Activated T-cell treated with anti-CD3 and anti-CD28 coated beads for 4 hours (primary cell): ENCODE data around the gene NKAIN1.
"Not testable (repeated sequence)": the region's sequence is repeated elsewhere in the genome, so short reads cannot be mapped to it uniquely, and the experiment has no call there.

Experiments
- DNase-seq: peaks from one replicate; pipeline ENCODE4 v3.0.0-alpha.2; 2020

NKAIN1 gene

DNA sequence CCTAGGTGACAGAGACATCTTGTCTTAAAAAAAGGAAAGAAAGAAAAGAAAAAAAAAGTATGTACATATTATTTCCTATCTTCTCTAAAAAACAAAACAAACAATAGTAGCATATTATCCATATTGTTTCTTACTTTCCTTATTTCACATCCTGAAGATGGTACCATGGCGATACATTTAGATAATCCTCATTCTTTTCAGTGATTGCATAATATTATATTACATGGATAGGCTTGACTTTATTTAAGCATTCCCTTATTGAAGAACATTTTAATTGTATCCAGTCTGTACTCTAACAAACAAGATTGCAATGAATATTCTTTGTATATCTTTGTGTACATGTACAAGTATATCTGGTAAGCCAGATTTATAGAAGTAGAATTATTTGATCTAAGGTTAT lies 91.3 kb downstream of the NKAIN1 start:
- DNase-seq: no peak

DNA sequence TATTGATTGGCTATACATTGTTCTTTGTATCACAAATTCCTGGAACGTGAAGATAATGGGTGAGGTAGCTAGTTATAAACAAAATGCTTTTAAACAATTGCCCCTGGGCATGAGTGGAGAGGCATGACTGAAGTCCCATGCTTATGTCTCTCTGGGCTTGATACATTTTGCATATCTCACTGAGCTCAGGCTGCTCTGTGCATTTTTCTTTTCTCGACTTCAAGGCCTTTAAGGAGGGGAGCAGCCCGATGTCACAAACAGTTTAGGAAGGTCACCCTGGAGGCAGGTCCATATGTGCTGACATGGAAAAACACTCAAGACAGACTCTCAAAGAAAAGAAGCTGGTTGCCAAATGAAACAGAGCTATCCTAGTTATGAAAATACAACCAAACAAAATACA lies 94.0 kb downstream of the NKAIN1 start:
- no peak for DNase-seq

DNA sequence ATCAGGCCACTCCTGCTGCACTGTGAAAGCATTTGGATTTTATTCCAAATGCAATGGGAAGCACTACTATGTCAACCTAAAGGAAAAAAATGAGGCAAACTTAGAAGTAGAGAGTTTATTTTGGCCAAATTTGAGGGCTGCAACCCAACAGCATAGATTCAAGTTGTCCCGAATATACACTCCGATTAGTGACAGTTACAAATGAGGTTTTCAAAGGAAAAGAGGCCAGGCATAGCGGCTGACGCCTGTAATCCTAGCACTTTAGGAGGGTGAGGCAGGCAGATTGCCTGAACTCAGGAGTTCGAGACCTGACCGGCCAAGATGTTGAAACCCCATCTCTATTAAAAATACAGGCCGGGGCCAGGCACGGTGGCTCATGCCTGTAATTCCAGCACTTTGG lies 95.2 kb downstream of the NKAIN1 start:
- no peak for DNase-seq

DNA sequence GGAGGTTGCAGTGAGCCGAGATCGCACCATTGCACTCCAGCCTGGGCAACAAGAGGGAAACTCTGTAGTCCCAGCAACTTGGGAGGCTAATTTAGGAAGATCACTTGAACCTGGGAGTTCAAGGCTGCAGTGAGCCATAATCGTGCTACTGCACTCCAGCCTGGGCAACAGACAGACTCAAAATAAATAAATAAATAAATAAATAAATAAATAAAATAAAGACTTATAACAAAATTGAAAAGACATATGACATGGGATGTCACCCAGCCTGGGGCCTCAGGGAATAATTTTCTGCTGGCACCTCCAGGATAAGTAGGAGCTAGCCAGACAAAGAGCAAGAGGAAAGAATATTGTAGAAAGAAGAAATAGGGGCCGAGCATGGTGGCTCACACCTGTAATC lies 96.2 kb downstream of the NKAIN1 start:
- DNase-seq: no peak

DNA sequence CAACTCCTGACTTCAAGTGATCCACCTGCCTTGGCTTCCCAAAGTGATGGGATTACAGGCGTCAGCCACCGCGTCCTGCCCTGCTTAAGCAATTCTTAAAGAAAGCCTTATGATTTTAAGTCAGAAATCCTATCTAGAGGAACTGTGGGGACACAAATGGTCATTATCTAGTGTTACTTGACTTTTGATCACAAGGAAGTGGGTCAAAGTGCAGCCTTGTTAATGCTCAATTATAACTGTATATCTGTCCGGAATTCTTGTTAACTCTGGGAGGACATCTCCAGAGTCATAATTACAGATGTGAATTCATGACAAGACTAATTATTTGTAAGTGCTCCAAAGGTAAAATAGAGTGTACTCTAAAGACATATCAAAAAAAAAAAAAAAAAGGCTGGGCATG lies 97.3 kb downstream of the NKAIN1 start:
- no peak for DNase-seq

DNA sequence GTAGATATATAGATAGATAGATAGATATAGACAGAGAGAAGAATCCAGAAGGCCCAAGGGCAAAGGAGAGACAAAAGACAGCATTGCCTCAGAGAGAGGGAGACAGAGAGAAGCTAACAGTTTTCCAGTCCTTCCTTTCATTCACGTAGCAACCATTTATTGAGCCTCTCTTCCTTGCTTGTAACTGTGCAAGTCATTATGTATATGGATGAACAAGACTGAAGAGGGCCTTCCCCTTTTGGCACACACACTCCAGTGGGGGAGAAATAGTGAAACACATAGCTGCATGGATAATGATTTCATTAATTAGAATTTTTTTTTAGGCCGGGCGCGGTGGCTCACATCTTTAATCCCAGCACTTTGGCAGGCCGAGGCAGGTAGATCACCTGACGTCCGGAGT lies 99.4 kb downstream of the NKAIN1 start:
- DNase-seq: no peak

DNA sequence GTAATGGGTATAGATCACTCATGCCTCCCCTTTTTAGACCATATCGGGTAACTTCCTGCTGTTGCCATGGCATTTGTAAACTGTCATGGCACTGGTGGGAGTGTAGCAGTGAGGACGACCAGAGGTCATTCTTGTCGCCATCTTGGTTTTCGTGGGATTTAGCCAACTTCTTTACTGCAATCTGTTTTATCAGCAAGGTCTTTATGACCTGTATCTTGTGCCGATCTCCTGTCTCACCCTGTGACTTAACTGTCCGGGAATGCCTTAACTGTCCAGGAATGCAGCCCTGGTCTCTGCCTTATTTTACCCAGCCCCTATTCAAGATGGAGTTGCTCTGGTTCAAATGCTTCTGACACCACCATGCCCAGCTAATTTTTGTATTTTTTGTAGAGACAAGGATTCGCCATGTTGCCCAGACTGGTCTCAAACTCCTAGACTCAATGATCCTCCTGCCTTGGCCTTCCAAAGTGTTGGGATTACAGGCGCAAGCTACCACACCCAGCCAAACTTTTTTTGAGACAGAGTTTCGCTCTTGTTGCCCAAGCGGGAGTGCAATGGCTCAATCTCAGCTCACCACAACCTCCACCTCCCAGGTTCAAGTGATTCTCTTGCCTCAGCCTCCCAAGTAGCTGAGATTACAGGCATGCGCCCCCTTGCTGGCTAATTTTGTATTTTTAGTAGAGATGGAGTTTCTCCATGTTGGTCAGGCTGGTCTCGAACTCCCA lies 100.7 kb downstream of the NKAIN1 start:
- not testable (repeated sequence) for DNase-seq

DNA sequence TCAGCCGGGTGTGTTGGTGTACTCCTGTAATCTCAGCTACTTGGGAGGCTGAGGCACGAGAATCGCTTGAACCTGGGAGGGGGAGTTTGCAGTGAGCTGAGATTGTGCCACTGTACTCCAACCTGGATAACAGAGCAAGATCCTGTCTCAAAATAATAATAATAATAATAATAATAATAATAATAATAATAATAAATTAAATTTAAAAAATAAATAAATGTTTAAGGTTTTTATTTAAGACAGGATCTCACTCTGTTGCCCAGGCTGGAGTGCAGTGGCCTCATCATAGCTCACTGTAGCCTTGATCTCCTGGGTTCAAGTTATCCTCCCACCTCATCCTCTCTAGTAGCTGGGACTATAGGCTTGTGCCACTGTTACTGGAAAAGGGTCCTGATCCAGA lies 101.8 kb downstream of the NKAIN1 start:
- not testable (repeated sequence) for DNase-seq

DNA sequence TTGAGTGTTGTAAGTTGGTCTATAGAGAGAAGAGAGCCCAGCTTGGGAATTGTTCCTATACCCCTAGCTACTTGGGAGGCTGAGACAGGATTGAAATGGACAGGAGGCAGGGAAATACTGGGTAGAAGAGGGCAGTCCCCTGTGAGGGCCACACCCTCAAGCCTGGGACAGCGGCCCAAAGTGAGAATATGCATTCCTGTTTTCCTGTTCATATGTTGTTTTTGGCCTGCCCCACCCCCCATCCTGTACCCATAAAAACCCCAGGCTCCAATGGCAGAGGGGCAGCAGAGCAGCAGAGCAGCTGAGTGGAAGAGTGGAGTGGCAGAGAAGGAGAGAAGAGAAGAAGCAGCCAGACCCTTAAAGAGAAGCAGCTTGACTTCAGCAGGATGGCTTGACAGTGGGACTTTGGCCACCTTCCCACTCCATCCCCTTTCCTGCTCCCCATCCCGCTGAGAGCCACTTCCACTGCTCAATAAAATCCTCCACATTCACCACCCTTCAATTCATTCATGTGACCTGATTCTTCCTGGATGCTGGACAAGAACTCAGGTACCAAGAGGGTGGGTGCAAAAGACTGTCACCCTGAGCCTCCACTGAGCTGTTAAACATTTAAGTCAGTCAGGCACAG lies 103.6 kb downstream of the NKAIN1 start:
- DNase-seq: no peak

DNA sequence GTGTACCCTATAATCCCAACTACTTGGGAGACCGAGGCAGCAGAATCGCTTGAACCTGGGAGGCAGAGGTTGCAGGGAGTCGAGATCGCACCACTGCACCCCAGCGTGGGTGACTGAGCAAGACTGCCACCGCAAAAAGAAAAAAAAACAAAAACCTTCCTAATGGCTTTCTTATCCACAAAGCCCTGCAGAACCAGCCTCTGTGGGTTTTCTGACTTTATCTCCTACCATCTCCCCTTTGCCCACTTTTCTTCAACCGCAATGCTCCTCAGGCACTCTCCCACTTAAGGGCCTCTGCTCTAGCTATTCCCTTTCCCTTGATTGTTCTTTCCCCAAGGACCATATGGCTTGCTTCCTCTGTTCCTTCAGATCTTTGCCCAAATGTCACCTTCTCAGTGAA lies 106.3 kb downstream of the NKAIN1 start:
- no peak for DNase-seq
